T-cell (primary cell): ENCODE measurements around the gene SEC14L1. TPM values are rescaled to one million over a fixed set of nuclear protein-coding genes. Genes with fewer than 3 reads are reported as not detected.
A peak's percentile ranks its signal among the peaks of the same experiment; 100 is the strongest.

ENCODE experiments used
- ATAC-seq, 4 experiments: fragments of 200-7000 bp in 3 of 4; fragments of 150-1000 bp in 1 of 4; cut with Tn5 transposase; replicated peaks in 1 of 4; 1 replicate in 3 of 4; 2 replicates in 1 of 4; pipeline ENCODE4 v1.10.0; 2021; ENCODE audit warnings: moderate library complexity in 3 of 4, mild to moderate bottlenecking in 2 of 4, moderate number of reproducible peaks in 1 of 4
- CTCF ChIA-PET, 2 donors: fragments of 300-600 bp; sonication (Branson Sonifier 250); formaldehyde crosslinking; loops; one replicate each; lab custom pipeline; 2022; ENCODE audit warnings: antibody characterized with exemption in 2 of 2; lab: Charles Lee
- POLR2A ChIA-PET, 2 donors: fragments of 300-600 bp; sonication (Branson Sonifier 250); formaldehyde crosslinking; loops; one replicate each; lab custom pipeline; 2022; ENCODE audit warnings: antibody characterized with exemption in 2 of 2; lab: Charles Lee
- DNase-seq, 35 experiments: peaks; one replicate each; pipeline versions ENCODE4 v3.0.0 to v3.0.0-alpha.2; 2013 to 2023
- H3K27ac ChIP-seq: one replicate; pipeline ENCODE4 v1.5.1; 2013; ENCODE audit warnings: low read length
- H3K27me3 ChIP-seq, 2 experiments: replicated peaks in 1 of 2; 1 replicate in 1 of 2; 2 replicates in 1 of 2; pipeline versions ENCODE4 v1.6.1 to v1.7.0; 2013; ENCODE audit warnings: low read length in 1 of 2, mixed read lengths in 1 of 2; ENCODE audit not compliant: control insufficient read depth in 2 of 2, insufficient read depth in 2 of 2; ENCODE audit errors: extremely low read depth in 1 of 2
- H3K36me3 ChIP-seq, 2 donors: 1 replicate in 1 of 2; 2 replicates in 1 of 2; pipeline versions ENCODE4 v1.6.1 to v1.7.0; 2013; ENCODE audit warnings: low read length in 1 of 2; ENCODE audit not compliant: control insufficient read depth in 2 of 2, insufficient read depth in 1 of 2; ENCODE audit errors: extremely low read depth in 1 of 2
- H3K4me1 ChIP-seq, 2 experiments: 1 replicate in 1 of 2; 2 replicates in 1 of 2; pipeline versions ENCODE4 v1.6.1 to v1.7.0; 2013; ENCODE audit warnings: low read length in 2 of 2, mixed read lengths in 1 of 2; ENCODE audit not compliant: insufficient read depth in 2 of 2, control insufficient read depth in 1 of 2; ENCODE audit errors: extremely low read depth in 1 of 2
- H3K4me3 ChIP-seq, 2 donors: 1 replicate in 1 of 2; 2 replicates in 1 of 2; pipeline versions ENCODE4 v1.5.1 to v1.7.0; 2013; ENCODE audit warnings: mild to moderate bottlenecking in 2 of 2, low read length in 1 of 2, moderate library complexity in 1 of 2; ENCODE audit not compliant: control insufficient read depth in 1 of 2; ENCODE audit errors: extremely low read depth in 1 of 2
- H3K9me3 ChIP-seq: 2 replicates; pipeline ENCODE4 v1.7.0; 2013
- H3K27ac Mint-ChIP-seq, 2 donors: one replicate each; pipeline ENCODE4 v1.8.0; 2020 to 2021; ENCODE audit warnings: mild to moderate bottlenecking in 2 of 2, mixed read lengths in 2 of 2
- H3K27me3 Mint-ChIP-seq, 2 donors: one replicate each; pipeline ENCODE4 v1.8.0; 2021 to 2022; ENCODE audit warnings: mixed read lengths in 2 of 2
- H3K36me3 Mint-ChIP-seq: one replicate; pipeline ENCODE4 v1.8.0; 2021; ENCODE audit warnings: mixed read lengths
- H3K4me1 Mint-ChIP-seq, 3 donors: one replicate each; pipeline ENCODE4 v1.8.0; 2020 to 2022; ENCODE audit warnings: mixed read lengths in 3 of 3, mild to moderate bottlenecking in 1 of 3
- H3K4me3 Mint-ChIP-seq, 3 donors: one replicate each; pipeline ENCODE4 v1.8.0; 2020 to 2022; ENCODE audit warnings: mild to moderate bottlenecking in 3 of 3, mixed read lengths in 3 of 3, moderate library complexity in 3 of 3
- H3K9me3 Mint-ChIP-seq, 3 donors: one replicate each; pipeline ENCODE4 v1.8.0; 2020 to 2022; ENCODE audit warnings: mixed read lengths in 3 of 3
- WGBS: methylation state at CpG from one replicate; pipeline ENCODE4 v1.1.5; 2013; ENCODE audit warnings: missing lambda C conversion rate; ENCODE audit not compliant: insufficient coverage; 5-methylcytosine and 5-hydroxymethylcytosine counted together
- total RNA-seq, 35 experiments: library from RNA in 6 of 35; stranded (reverse) in 6 of 35; fragments of 120-200 nt in 1 of 35; gene quantifications; one replicate each; pipeline versions ENCODE4 v1.2.1 to v1.2.4 and lab custom pipeline; 2013 to 2026

Gene SEC14L1
- total RNA-seq, 5 donors from 2014 or later (not counting 1 experiment from before 2014, with no cell fraction given) = 36.9 to 71.6 (median 46.2) TPM

- no peaks in the 10 kb centered on the region for H3K9me3 Mint-ChIP-seq
- DNase-seq (no peak), ATAC-seq (no peak)
- CTCF ChIA-PET = no interaction called here
- Histone ChIP-seq H3K4me3 (no peak overlapping the region), H3K36me3 (peaks cover 0 to 3% of the 10 kb centered on the region in 2 donors), H3K27ac (no peak overlapping the region), H3K4me1 (peaks cover 47 to 53% of the 10 kb centered on the region in 2 experiments), H3K27me3 (no peaks in the 10 kb centered on the region), H3K9me3 (no peaks in the 10 kb centered on the region)
- WGBS = no CpG with 5 or more reads among the region's 4 CpGs
- no peaks in the 10 kb centered on the region for H3K36me3 Mint-ChIP-seq
- no peak overlapping the region for H3K27ac Mint-ChIP-seq
- H3K4me1 Mint-ChIP-seq = peaks cover 46 to 51% (median 49%) of the 10 kb centered on the region in 3 donors
- POLR2A ChIA-PET = no interaction called here
- H3K4me3 Mint-ChIP-seq = no peak overlapping the region
- no peaks in the 10 kb centered on the region for H3K27me3 Mint-ChIP-seq
Measured at GRCh38 chr17:77184474-77184873, 43.7 kb downstream of the SEC14L1 start.

- Mint-ChIP-seq H3K36me3 (no peaks in the 10 kb centered on the region), H3K27ac (no peak overlapping the region), H3K4me3 (no peak overlapping the region), H3K27me3 (no peaks in the 10 kb centered on the region), H3K9me3 (no peaks in the 10 kb centered on the region), H3K4me1 (peaks cover 51 to 57% (median 56%) of the 10 kb centered on the region in 3 donors)
- WGBS = 82% methylated on average over 6 of the region's 7 CpGs
- DNase-seq (no peak), ATAC-seq (no peak)
- no peak overlapping the region for H3K4me3 ChIP-seq
- ChIA-PET POLR2A (no interaction called here), CTCF (no interaction called here)
- H3K4me1 ChIP-seq = peaks cover 48 to 53% of the 10 kb centered on the region in 2 experiments
- no peaks in the 10 kb centered on the region for H3K27me3 ChIP-seq
- H3K36me3 ChIP-seq = peaks cover 0 to 3% of the 10 kb centered on the region in 2 donors
- H3K9me3 ChIP-seq = no peaks in the 10 kb centered on the region
- no peak overlapping the region for H3K27ac ChIP-seq
Measured at GRCh38 chr17:77185137-77185536, 44.4 kb downstream of the SEC14L1 start.

- Mint-ChIP-seq H3K4me1 (peaks cover 46 to 56% (median 55%) of the 10 kb centered on the region in 3 donors), H3K27me3 (no peaks in the 10 kb centered on the region), H3K36me3 (peaks cover 8% of the 10 kb centered on the region), H3K27ac (no peak overlapping the region), H3K9me3 (no peaks in the 10 kb centered on the region), H3K4me3 (no peak overlapping the region)
- no peak overlapping the region for H3K4me3 ChIP-seq
- CTCF ChIA-PET = no interaction called here
- H3K27me3 ChIP-seq = no peaks in the 10 kb centered on the region
- peak in 9 of 35 experiments; percentile 2 to 13 (median 6) for DNase-seq
- peaks cover 48 to 49% of the 10 kb centered on the region in 2 experiments for H3K4me1 ChIP-seq
- no peaks in the 10 kb centered on the region for H3K9me3 ChIP-seq
- peak overlapping the region; percentile 20 for H3K27ac ChIP-seq
- peaks cover 0 to 10% of the 10 kb centered on the region in 2 donors for H3K36me3 ChIP-seq
- ATAC-seq = peak; percentile 27 to 60 (median 34)
- 58% methylated on average over 9 of the region's 13 CpGs for WGBS
- POLR2A ChIA-PET = no interaction called here
Measured at GRCh38 chr17:77186141-77186604, 45.4 kb downstream of the SEC14L1 start.

GRCh38 chr17:77188084-77189066 is 47.6 kb downstream of the SEC14L1 start:
- Mint-ChIP-seq H3K36me3 (peaks cover 24% of the 10 kb centered on the region), H3K27ac (peak overlapping the region; percentile 57 to 82), H3K9me3 (no peaks in the 10 kb centered on the region), H3K4me3 (peak overlapping the region; percentile 52 to 69 (median 69)), H3K4me1 (peaks cover 24 to 38% (median 35%) of the 10 kb centered on the region in 3 donors), H3K27me3 (no peaks in the 10 kb centered on the region)
- peak in 1 of 35 experiments; percentile 15 for DNase-seq
- H3K9me3 ChIP-seq = no peaks in the 10 kb centered on the region
- H3K4me1 ChIP-seq = peaks cover 31 to 36% of the 10 kb centered on the region in 2 experiments
- ChIA-PET POLR2A (interaction anchor here in 1 of 2 donors (0.7 kb wide), 1 partner anchor 84 kb away, joined by 12 read pairs; no protein-coding TSS in a partner anchor), CTCF (interaction anchor here (0.6 kb wide), 2 partner anchors 30 to 79 kb away, joined by 3 read pairs; no protein-coding TSS in a partner anchor)
- peak overlapping the region; percentile 34 for H3K27ac ChIP-seq
- H3K27me3 ChIP-seq = no peaks in the 10 kb centered on the region
- peak in 2 of 4 experiments; percentile 46 to 58 for ATAC-seq
- 78% methylated on average over 6 of the region's 17 CpGs for WGBS
- H3K36me3 ChIP-seq = peaks cover 0 to 30% of the 10 kb centered on the region in 2 donors
- peak overlapping the region in 1 of 2 donors; percentile 11 for H3K4me3 ChIP-seq

GRCh38 chr17:77189148-77189547 is 48.4 kb downstream of the SEC14L1 start:
- Mint-ChIP-seq H3K27ac (peak overlapping the region; percentile 57 to 82), H3K36me3 (peaks cover 32% of the 10 kb centered on the region), H3K27me3 (no peaks in the 10 kb centered on the region), H3K9me3 (no peaks in the 10 kb centered on the region), H3K4me3 (peak overlapping the region in 1 of 3 donors; percentile 52), H3K4me1 (peaks cover 24 to 38% (median 35%) of the 10 kb centered on the region in 3 donors)
- Histone ChIP-seq H3K27me3 (no peaks in the 10 kb centered on the region), H3K4me3 (no peak overlapping the region), H3K27ac (peak overlapping the region; percentile 34), H3K4me1 (peaks cover 29 to 36% of the 10 kb centered on the region in 2 experiments), H3K36me3 (peaks cover 0 to 36% of the 10 kb centered on the region in 2 donors), H3K9me3 (no peaks in the 10 kb centered on the region)
- WGBS = no CpG with 5 or more reads among the region's 2 CpGs
- ATAC-seq (peak; percentile 43 to 88 (median 69)), DNase-seq (peak in 15 of 35 experiments; percentile 5 to 58 (median 21))
- ChIA-PET POLR2A (interaction anchor here in 1 of 2 donors (0.7 kb wide), 1 partner anchor 84 kb away, joined by 12 read pairs; no protein-coding TSS in a partner anchor), CTCF (interaction anchor here in 1 of 2 donors (0.6 kb wide), 1 partner anchor 30 kb away, joined by 3 read pairs; no protein-coding TSS in a partner anchor)

GRCh38 chr17:77190576-77190975 is 49.8 kb downstream of the SEC14L1 start:
- H3K27me3 Mint-ChIP-seq = no peaks in the 10 kb centered on the region
- no peak overlapping the region for H3K27ac Mint-ChIP-seq
- POLR2A ChIA-PET = no interaction called here
- CTCF ChIA-PET = no interaction called here
- H3K4me3 ChIP-seq = no peak overlapping the region
- DNase-seq (no peak), ATAC-seq (no peak)
- H3K36me3 Mint-ChIP-seq = peaks cover 41% of the 10 kb centered on the region
- H3K27ac ChIP-seq = no peak overlapping the region
- H3K9me3 ChIP-seq = no peaks in the 10 kb centered on the region
- no peak overlapping the region for H3K4me3 Mint-ChIP-seq
- WGBS = 94% methylated on average over 8 of the region's 11 CpGs
- H3K4me1 ChIP-seq = peaks cover 27 to 29% of the 10 kb centered on the region in 2 experiments
- H3K4me1 Mint-ChIP-seq = peaks cover 24 to 38% (median 35%) of the 10 kb centered on the region in 3 donors
- H3K27me3 ChIP-seq = no peaks in the 10 kb centered on the region
- no peaks in the 10 kb centered on the region for H3K9me3 Mint-ChIP-seq
- peaks cover 5 to 47% of the 10 kb centered on the region in 2 donors for H3K36me3 ChIP-seq
